Astrocyte (in vitro differentiated cells and primary cell): ENCODE data around the gene SOHLH1. TPM values are rescaled to one million over a fixed set of nuclear protein-coding genes. Genes with fewer than 3 reads are reported as not detected.

Experiments
- DNase-seq: peaks from one replicate; pipeline ENCODE4 v3.0.0-alpha.2; 2010; ENCODE audit warnings: low read depth
- FAIRE-seq: peaks from 2 replicates; lab custom pipeline; 2011; peaks lifted over from hg19 to GRCh38; lab: Jason Lieb, UNC
- H2AFZ ChIP-seq: 2 replicates; pipeline ENCODE4 v1.6.0; 2012; ENCODE audit warnings: low read depth, low read length, inconsistent platforms
- H3K27ac ChIP-seq: 2 replicates; pipeline ENCODE4 v1.5.1; 2011; ENCODE audit warnings: low read depth, low read length, inconsistent platforms
- H3K27me3 ChIP-seq: 2 replicates; pipeline ENCODE4 v1.6.0; 2011; ENCODE audit warnings: low read length, inconsistent platforms; ENCODE audit not compliant: insufficient read depth
- H3K36me3 ChIP-seq: 2 replicates; pipeline ENCODE4 v1.5.1; 2011; ENCODE audit warnings: low read length, inconsistent platforms; ENCODE audit not compliant: insufficient read depth
- H3K4me1 ChIP-seq: 2 replicates; pipeline ENCODE4 v1.5.1; 2011; ENCODE audit warnings: low read length, inconsistent platforms; ENCODE audit not compliant: insufficient read depth
- H3K4me2 ChIP-seq: 2 replicates; pipeline ENCODE4 v1.6.0; 2012; ENCODE audit warnings: low read length, inconsistent platforms
- H3K4me3 ChIP-seq: 2 replicates; pipeline ENCODE4 v1.5.1; 2011; ENCODE audit warnings: low read depth, mild to moderate bottlenecking, low read length, inconsistent platforms; ENCODE audit not compliant: insufficient read depth
- H3K79me2 ChIP-seq: 2 replicates; pipeline ENCODE4 v1.6.0; 2012; ENCODE audit warnings: mild to moderate bottlenecking, low read length, inconsistent platforms; ENCODE audit not compliant: insufficient read depth
- H3K9ac ChIP-seq: 2 replicates; pipeline ENCODE4 v1.6.0; 2012; ENCODE audit warnings: mild to moderate bottlenecking, low read length, inconsistent platforms
- H3K9me3 ChIP-seq: 2 replicates; pipeline ENCODE4 v1.5.1; 2012; ENCODE audit warnings: low read depth, mild to moderate bottlenecking, low read length, inconsistent platforms; ENCODE audit not compliant: insufficient read depth
- H4K20me1 ChIP-seq: 2 replicates; pipeline ENCODE4 v1.6.0; 2012; ENCODE audit warnings: low read length, inconsistent platforms; ENCODE audit not compliant: insufficient read depth
- H3K27ac Mint-ChIP-seq: one replicate; pipeline ENCODE4 v1.8.0; 2021; ENCODE audit warnings: mild to moderate bottlenecking, mixed read lengths; ENCODE audit not compliant: unreplicated experiment
- H3K27me3 Mint-ChIP-seq: one replicate; pipeline ENCODE4 v1.8.0; 2021; ENCODE audit warnings: low read depth, mixed read lengths; ENCODE audit not compliant: unreplicated experiment
- H3K36me3 Mint-ChIP-seq: one replicate; pipeline ENCODE4 v1.8.0; 2021; ENCODE audit warnings: low read depth, mixed read lengths; ENCODE audit not compliant: unreplicated experiment
- H3K4me1 Mint-ChIP-seq: one replicate; pipeline ENCODE4 v1.8.0; 2021; ENCODE audit warnings: low read depth, mixed read lengths; ENCODE audit not compliant: unreplicated experiment
- H3K4me3 Mint-ChIP-seq: one replicate; pipeline ENCODE4 v1.8.0; 2021; ENCODE audit warnings: mild to moderate bottlenecking, moderate library complexity, mixed read lengths; ENCODE audit not compliant: unreplicated experiment
- H3K9me3 Mint-ChIP-seq: one replicate; pipeline ENCODE4 v1.8.0; 2021; ENCODE audit warnings: mild to moderate bottlenecking, mixed read lengths; ENCODE audit not compliant: unreplicated experiment
- CTCF ChIP-seq: IDR thresholded peaks from 2 replicates; pipeline ENCODE4 v1.5.1; 2011; ENCODE audit warnings: low read depth, mild to moderate bottlenecking, inconsistent platforms, low read length, moderate library complexity; ENCODE audit not compliant: insufficient read depth
- EZH2 ChIP-seq: IDR thresholded peaks from 2 replicates; pipeline ENCODE4 v1.6.1; 2012; ENCODE audit warnings: mild to moderate bottlenecking, low read length, inconsistent platforms; ENCODE audit not compliant: insufficient read depth
- total RNA-seq: library from RNA; stranded (reverse); gene quantifications from 2 replicates; pipeline ENCODE4 v1.2.1, GENCODE V29; 2021

SOHLH1 gene
- total RNA-seq, 1 donor from 2014 or later: not detected

DNA sequence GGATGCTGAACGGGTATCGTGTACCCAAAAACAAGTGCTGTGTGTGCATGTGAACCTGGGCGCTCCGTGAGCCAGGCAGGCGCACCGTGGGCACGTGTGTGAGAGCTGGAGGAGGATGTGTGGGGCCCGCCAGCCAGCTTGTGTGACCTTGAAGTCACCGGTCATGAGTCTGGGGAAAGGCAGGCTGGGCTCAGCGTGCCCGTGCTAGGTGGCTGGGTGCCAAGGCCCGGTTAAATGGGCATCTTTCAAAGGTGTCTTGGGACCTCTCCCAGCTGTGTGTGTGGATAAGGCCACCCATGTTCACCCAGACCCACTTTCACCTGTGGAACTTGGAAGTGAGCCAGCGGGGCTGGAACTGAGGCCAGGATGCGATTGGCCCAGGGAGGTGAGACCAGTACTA, 6.1 kb upstream of the SOHLH1 start:
- DNase-seq: no peak
- no peak for TF ChIP-seq EZH2
- no peak overlapping the region for H3K9ac ChIP-seq
- H3K4me2 ChIP-seq: no peak overlapping the region
- no peaks in the 10 kb centered on the region for H3K36me3 Mint-ChIP-seq
- H4K20me1 ChIP-seq: no peaks in the 10 kb centered on the region
- no peaks in the 10 kb centered on the region for H3K36me3 ChIP-seq
- H3K27ac ChIP-seq: no peak overlapping the region
- no peak overlapping the region for H3K4me3 ChIP-seq
- H3K27me3 Mint-ChIP-seq: peaks cover 39% of the 10 kb centered on the region
- no peak overlapping the region for H2AFZ ChIP-seq
- H3K79me2 ChIP-seq: no peaks in the 10 kb centered on the region
- H3K4me1 Mint-ChIP-seq: peaks cover 1% of the 10 kb centered on the region
- peaks cover 2% of the 10 kb centered on the region for H3K27me3 ChIP-seq
- H3K9me3 ChIP-seq: no peaks in the 10 kb centered on the region
- H3K9me3 Mint-ChIP-seq: no peaks in the 10 kb centered on the region
- no peak overlapping the region for H3K27ac Mint-ChIP-seq
- H3K4me3 Mint-ChIP-seq: no peak overlapping the region
- no peak for FAIRE-seq
- no peaks in the 10 kb centered on the region for H3K4me1 ChIP-seq

DNA sequence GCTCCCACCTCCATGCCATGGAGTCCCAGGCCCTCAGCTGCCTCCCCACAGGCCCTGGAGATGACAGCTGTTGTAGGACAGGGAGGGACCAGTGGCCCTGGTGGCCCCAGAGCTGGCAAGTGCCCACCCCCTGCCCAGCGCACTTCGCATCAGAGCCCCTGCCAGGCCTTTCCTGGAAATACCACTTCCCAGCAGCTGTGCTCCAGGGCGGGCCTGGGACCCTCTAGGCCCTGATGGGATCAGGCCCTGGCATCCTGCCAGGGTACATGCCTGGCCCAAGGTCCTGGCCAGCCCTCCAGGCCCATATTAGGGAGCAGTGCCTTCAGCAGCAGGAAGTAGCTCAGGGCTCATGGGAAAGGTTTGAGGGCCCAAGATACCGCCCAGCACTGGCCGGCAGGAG, 5.2 kb upstream of the SOHLH1 start:
- DNase-seq (no peak), FAIRE-seq (no peak)
- H3K27me3 Mint-ChIP-seq: peaks cover 30% of the 10 kb centered on the region
- H3K4me3 Mint-ChIP-seq: no peak overlapping the region
- no peaks in the 10 kb centered on the region for H3K36me3 ChIP-seq
- no peak overlapping the region for H3K9ac ChIP-seq
- no peaks in the 10 kb centered on the region for H3K9me3 ChIP-seq
- H3K4me1 Mint-ChIP-seq: peaks cover 1% of the 10 kb centered on the region
- no peak for TF ChIP-seq EZH2
- TF ChIP-seq CTCF: no peak
- H3K79me2 ChIP-seq: no peaks in the 10 kb centered on the region
- no peak overlapping the region for H3K27ac Mint-ChIP-seq
- H3K4me2 ChIP-seq: no peak overlapping the region
- H4K20me1 ChIP-seq: no peaks in the 10 kb centered on the region
- H3K27me3 ChIP-seq: peaks cover 2% of the 10 kb centered on the region
- H3K36me3 Mint-ChIP-seq: no peaks in the 10 kb centered on the region
- H3K4me1 ChIP-seq: no peaks in the 10 kb centered on the region
- H3K27ac ChIP-seq: no peak overlapping the region
- H3K4me3 ChIP-seq: no peak overlapping the region
- H3K9me3 Mint-ChIP-seq: no peaks in the 10 kb centered on the region
- no peak overlapping the region for H2AFZ ChIP-seq

- H3K4me2 ChIP-seq: no peak overlapping the region
- DNase-seq (no peak), FAIRE-seq (no peak)
- Mint-ChIP-seq H3K4me1 (peaks cover 1% of the 10 kb centered on the region), H3K36me3 (no peaks in the 10 kb centered on the region), H3K9me3 (no peaks in the 10 kb centered on the region), H3K27ac (no peak overlapping the region), H3K27me3 (peaks cover 23% of the 10 kb centered on the region), H3K4me3 (no peak overlapping the region)
- H3K4me1 ChIP-seq: no peaks in the 10 kb centered on the region
- no peaks in the 10 kb centered on the region for H3K79me2 ChIP-seq
- peaks cover 2% of the 10 kb centered on the region for H3K27me3 ChIP-seq
- H3K9me3 ChIP-seq: no peaks in the 10 kb centered on the region
- H3K9ac ChIP-seq: no peak overlapping the region
- H3K4me3 ChIP-seq: no peak overlapping the region
- no peak overlapping the region for H2AFZ ChIP-seq
- H3K36me3 ChIP-seq: no peaks in the 10 kb centered on the region
- TF ChIP-seq EZH2: no peak
- no peak for TF ChIP-seq CTCF
- H4K20me1 ChIP-seq: no peaks in the 10 kb centered on the region
- no peak overlapping the region for H3K27ac ChIP-seq
Observed at GRCh38 chr9:135703726-135704125, 4.4 kb upstream of the SOHLH1 start.
